ENCODE results near the gene GTF2F2. TPM values are rescaled to one million over a fixed set of nuclear protein-coding genes. Genes with fewer than 3 reads are reported as not detected.
A peak's percentile ranks its signal among the peaks of the same experiment; 100 is the strongest.

The GTF2F2 gene
- total RNA-seq, 6 experiments from 2014 or later = 4.0 to 10.3 (median 6.0) TPM

DNA sequence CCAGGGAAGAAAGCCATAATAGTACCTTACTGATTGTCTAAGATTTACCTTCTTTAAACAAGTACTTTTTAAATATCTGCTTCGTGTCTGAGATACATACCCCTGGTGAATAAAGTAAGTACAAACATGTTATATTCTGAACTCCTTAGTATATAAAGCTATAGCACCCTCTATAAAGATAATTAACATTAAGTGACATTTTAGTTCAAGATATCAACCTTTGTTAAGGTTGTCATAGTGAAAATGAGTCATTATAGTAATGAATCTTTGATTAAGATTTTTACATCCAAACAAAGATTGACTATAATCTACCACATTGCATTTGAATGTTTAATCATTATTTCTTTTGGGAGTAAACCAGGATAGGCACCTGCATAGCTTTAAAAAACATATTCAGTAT lies 135.9 kb downstream of the GTF2F2 start:
- H3K27ac ChIP-seq = no peak overlapping the region

DNA sequence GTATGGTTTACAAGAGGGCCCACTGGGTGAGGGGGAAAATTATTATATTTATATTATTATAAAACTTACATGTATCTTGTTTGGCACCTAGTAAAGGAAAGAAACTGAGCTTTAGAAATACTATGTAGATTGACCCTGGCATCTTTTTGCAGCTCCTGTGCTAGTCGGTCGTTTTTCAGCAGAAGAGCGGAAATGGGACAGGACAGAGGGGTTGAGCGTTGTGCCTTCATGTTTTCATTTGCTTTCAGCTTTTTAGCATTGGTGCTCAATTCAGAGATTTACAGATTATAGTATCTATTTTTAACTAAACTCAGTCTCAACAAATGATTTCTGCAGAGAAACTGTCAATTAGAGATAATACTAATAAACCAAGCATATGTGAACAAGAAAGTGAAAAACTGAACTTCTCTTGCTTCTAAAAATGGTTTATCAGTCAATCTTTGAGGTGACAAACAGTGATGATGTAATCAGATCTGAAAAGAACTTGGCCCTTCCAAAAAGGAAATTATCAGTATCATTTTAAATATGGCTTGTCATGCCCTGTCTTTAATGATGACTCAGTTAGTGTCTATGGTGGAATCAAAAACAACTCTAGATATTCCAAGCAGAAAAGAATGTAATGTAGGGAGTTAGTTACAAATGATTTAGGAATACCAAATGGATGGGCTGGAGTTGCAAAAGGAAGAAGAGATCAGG lies 137.5 kb downstream of the GTF2F2 start:
- ATAC-seq (peak in 2 of 4 donors; percentile 26 to 28), DNase-seq (no peak)
- intact Hi-C loops (cut with DNase I) = no loop called here
- peaks cover 0 to 9% (median 0%) of the 10 kb centered on the region in 4 donors for H3K4me1 ChIP-seq
- no peaks in the 10 kb centered on the region for H3K27me3 ChIP-seq
- no peak overlapping the region for H3K4me3 ChIP-seq
- WGBS (ENCODE audit: insufficient coverage, low coverage, low lambda C conversion rate, missing lambda C conversion rate) = 88% methylated on average over 4 of the region's 4 CpGs
- TF ChIP-seq, protein P1, sequence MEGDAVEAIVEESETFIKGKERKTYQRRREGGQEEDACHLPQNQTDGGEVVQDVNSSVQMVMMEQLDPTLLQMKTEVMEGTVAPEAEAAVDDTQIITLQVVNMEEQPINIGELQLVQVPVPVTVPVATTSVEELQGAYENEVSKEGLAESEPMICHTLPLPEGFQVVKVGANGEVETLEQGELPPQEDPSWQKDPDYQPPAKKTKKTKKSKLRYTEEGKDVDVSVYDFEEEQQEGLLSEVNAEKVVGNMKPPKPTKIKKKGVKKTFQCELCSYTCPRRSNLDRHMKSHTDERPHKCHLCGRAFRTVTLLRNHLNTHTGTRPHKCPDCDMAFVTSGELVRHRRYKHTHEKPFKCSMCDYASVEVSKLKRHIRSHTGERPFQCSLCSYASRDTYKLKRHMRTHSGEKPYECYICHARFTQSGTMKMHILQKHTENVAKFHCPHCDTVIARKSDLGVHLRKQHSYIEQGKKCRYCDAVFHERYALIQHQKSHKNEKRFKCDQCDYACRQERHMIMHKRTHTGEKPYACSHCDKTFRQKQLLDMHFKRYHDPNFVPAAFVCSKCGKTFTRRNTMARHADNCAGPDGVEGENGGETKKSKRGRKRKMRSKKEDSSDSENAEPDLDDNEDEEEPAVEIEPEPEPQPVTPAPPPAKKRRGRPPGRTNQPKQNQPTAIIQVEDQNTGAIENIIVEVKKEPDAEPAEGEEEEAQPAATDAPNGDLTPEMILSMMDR (IDR thresholded peaks at IDR 0.05) = no peak
- no peak for TF ChIP-seq POLR2A (IDR thresholded peaks at IDR 0.05)
- H3K27ac ChIP-seq = no peak overlapping the region
- no peaks in the 10 kb centered on the region for H3K36me3 ChIP-seq
- H3K9me3 ChIP-seq = no peaks in the 10 kb centered on the region

More for the DNA sequence above, 135.9 kb downstream of the GTF2F2 start:
- Histone ChIP-seq H3K9me3 (no peaks in the 10 kb centered on the region), H3K4me3 (no peak overlapping the region), H3K4me1 (peaks cover 0 to 9% (median 0%) of the 10 kb centered on the region in 4 donors), H3K36me3 (no peaks in the 10 kb centered on the region), H3K27me3 (no peaks in the 10 kb centered on the region)
- intact Hi-C loops (cut with DNase I) = no loop called here
- TF ChIP-seq POLR2A (IDR thresholded peaks at IDR 0.05) = no peak
- TF ChIP-seq, protein P1 (IDR thresholded peaks at IDR 0.05) = no peak
- no peak for ATAC-seq
- no peak for DNase-seq
- WGBS (ENCODE audit: insufficient coverage, low coverage, low lambda C conversion rate, missing lambda C conversion rate) = 100% methylated on average over 1 of the region's 1 CpG

DNA sequence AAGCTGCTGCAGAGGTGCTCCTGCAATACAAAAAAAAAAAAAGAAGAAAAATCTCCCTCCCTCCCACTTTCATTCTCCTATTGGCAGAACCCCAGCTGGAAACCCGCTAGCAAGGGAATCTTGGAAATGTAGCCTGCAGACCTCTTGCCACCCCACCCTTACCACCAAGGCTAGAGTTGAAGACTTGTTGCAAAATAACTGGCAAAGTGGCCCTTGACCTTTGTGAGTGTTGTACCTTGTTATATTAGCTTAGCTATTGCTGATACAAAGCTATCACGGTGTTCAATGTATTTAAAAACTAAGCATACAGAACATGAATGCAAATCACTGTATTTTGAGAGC lies 138.0 kb downstream of the GTF2F2 start:
- DNase-seq (peak in 1 of 3 donors; percentile 50), ATAC-seq (peak; percentile 75 to 88 (median 86))
- Histone ChIP-seq H3K4me1 (peaks cover 0 to 9% (median 0%) of the 10 kb centered on the region in 4 donors), H3K27ac (no peak overlapping the region), H3K27me3 (no peaks in the 10 kb centered on the region), H3K36me3 (no peaks in the 10 kb centered on the region), H3K4me3 (no peak overlapping the region), H3K9me3 (no peaks in the 10 kb centered on the region)
- intact Hi-C loops (cut with DNase I) = no loop called here
- WGBS (ENCODE audit: insufficient coverage, low coverage, low lambda C conversion rate, missing lambda C conversion rate) = 24% methylated on average over 1 of the region's 2 CpGs
- no peak for TF ChIP-seq POLR2A (IDR thresholded peaks at IDR 0.05)
- TF ChIP-seq, protein P1 (IDR thresholded peaks at IDR 0.05) = no peak

DNA sequence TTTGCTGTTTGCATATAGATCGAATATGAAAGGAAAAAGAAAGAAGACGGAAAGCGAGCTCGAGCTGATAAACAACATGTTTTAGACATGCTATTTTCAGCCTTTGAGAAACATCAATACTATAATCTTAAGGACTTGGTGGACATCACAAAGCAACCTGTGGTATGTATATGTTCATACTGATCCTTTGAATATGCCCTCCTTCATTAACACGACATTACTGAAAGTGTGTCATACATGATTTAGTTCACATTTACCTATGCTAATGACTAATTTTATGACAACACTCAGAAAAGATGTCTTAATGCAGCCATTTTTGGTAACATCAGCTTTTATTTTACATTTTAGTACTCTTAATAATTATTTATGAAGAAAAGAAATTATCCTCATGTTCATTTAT lies 146.9 kb downstream of the GTF2F2 start:
- intact Hi-C loops (cut with DNase I) = no loop called here
- TF ChIP-seq, protein P1 (IDR thresholded peaks at IDR 0.05) = no peak
- no peak for TF ChIP-seq POLR2A (IDR thresholded peaks at IDR 0.05)
- no peak for ATAC-seq

More for the DNA sequence above, 146.9 kb downstream of the GTF2F2 start:
- WGBS (ENCODE audit: insufficient coverage, low coverage, low lambda C conversion rate, missing lambda C conversion rate) = 96% methylated on average over 5 of the region's 5 CpGs
- Histone ChIP-seq H3K27ac (no peak overlapping the region), H3K36me3 (no peaks in the 10 kb centered on the region), H3K9me3 (no peaks in the 10 kb centered on the region), H3K4me1 (no peaks in the 10 kb centered on the region), H3K27me3 (no peaks in the 10 kb centered on the region), H3K4me3 (no peak overlapping the region)
- DNase-seq = no peak
